ENCODE measurements around the gene ZNF860.
"Not testable (repeated sequence)": the region's sequence is repeated elsewhere in the genome, so short reads cannot be mapped to it uniquely, and the experiment has no call there.

The ZNF860 gene

GRCh38 chr3:31960793-31961431 is 20.6 kb upstream of the ZNF860 start:
- DNase-seq (ENCODE audit: low spot score): no peak

GRCh38 chr3:31962801-31963205 is 18.7 kb upstream of the ZNF860 start:
- no peak for DNase-seq (ENCODE audit: low spot score)

DNA sequence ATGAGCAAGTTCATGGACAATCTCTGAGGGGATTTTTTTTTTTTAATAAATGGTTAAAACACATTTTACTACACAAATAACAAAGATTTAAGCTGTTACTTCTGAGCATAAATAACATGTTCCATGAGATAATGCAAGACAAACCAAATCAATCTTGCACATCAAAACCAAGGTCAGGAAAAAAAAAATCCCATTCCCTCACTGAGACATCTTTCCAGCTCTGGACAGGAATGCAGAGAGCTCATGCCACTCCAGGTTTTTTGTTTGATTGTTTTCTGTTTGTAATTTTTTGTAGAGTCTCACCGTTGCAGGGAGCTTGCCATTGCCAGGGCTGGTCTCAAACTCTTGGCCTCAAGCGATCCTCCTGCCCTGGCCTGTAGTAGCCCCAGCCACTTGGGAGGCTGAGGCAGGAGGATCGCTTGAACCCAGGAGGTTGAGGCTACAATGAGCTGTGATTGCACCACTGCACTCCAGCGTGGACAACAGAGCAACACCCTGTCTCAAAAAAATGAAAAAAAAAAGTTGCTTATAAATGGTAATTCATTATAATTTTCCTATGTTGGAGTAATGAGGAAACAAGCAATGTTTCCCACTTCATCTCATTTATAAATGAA is 14.5 kb upstream of the ZNF860 start:
- DNase-seq (ENCODE audit: low spot score): no peak

DNA sequence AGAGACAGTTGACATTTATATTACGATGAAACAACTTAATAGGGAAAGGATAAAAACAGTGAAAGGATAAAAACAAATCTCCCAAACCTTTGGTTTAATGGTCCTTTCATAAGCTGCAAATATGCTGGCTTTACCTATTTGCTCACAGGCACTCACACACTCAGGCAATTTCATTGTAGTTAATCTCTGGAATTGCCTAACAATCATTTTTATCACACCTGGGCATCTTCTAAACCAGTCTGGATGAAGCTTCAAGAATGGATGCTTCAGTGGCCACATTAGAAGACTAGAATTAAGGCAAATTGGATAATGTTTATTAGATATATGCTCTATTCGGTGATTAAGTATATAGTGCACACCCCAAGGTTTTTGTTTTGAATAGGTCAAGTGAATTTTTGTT is 14.0 kb upstream of the ZNF860 start:
- DNase-seq (ENCODE audit: low spot score): no peak

GRCh38 chr3:31968369-31968926 is 13.1 kb upstream of the ZNF860 start:
- DNase-seq (ENCODE audit: low spot score): no peak

GRCh38 chr3:31968927-31969418 is 12.6 kb upstream of the ZNF860 start:
- DNase-seq (ENCODE audit: low spot score): no peak

DNA sequence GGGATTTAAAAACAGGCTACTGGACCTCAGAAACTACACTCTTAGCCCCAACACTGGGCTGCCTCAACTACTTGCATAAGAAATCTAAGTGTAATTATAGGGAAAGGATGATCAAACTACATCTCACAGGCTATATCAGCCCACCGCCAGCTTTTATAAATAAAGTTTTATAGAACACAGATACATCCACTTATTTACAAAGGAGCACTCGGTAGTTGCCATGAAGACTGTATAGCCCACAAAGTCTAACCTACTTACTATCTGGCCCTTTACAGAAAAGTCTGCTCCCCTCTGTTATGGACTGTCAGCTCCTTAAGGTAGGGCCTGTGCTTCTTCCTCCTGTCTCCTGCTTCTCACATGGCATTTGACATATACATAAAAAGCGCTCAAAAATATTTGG is 9.9 kb upstream of the ZNF860 start:
- no peak for DNase-seq (ENCODE audit: low spot score)

GRCh38 chr3:31973081-31973480 is 8.5 kb upstream of the ZNF860 start:
- no peak for DNase-seq (ENCODE audit: low spot score)

DNA sequence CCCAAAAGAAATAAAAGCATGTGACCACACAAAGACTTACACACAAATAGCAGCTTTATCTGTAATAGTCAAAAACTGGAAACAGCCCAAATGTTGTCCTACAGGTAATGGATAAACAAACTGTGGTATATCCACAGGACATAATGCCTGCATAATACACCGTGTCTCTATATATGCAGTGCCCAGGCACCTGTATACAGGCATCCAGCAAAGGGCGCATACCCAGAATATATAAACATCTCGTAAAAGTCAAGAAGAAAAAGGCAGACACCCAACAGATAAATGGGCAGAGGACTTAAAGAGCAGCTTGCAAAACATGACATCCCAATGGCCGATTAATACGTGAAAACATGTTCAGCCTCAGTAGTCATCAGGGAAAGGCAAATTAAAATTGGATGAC is 7.7 kb upstream of the ZNF860 start:
- no peak for DNase-seq (ENCODE audit: low spot score)

DNA sequence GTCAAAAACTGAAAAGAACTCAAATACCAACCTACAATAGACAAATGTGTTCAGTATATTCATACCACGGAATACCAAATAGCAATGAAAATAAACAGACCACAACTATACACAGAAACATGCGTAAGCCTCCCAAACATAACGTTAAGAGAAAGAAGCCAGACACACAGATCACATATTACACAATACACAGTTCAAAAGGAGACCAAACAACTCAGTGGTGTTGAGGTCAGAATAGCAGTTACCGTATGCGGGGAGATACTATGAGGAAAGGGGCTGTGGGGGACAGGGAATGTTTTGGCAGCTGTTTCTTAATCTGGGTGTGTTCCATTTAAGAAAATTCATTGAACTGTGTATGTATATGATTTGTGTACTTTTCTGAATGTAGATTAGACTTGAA is 7.1 kb upstream of the ZNF860 start:
- DNase-seq (ENCODE audit: low spot score): no peak

- no peak for DNase-seq (ENCODE audit: low spot score)
These were observed 6.6 kb upstream of the ZNF860 start for GRCh38 chr3:31974964-31975363.

- no peak for DNase-seq (ENCODE audit: low spot score)
These were observed 5.2 kb upstream of the ZNF860 start for GRCh38 chr3:31976302-31976701.

- no peak for DNase-seq (ENCODE audit: low spot score)
These were observed 3.8 kb upstream of the ZNF860 start for GRCh38 chr3:31977736-31978135.

GRCh38 chr3:31978553-31978952 is 3.0 kb upstream of the ZNF860 start:
- no peak for DNase-seq (ENCODE audit: low spot score)

DNA sequence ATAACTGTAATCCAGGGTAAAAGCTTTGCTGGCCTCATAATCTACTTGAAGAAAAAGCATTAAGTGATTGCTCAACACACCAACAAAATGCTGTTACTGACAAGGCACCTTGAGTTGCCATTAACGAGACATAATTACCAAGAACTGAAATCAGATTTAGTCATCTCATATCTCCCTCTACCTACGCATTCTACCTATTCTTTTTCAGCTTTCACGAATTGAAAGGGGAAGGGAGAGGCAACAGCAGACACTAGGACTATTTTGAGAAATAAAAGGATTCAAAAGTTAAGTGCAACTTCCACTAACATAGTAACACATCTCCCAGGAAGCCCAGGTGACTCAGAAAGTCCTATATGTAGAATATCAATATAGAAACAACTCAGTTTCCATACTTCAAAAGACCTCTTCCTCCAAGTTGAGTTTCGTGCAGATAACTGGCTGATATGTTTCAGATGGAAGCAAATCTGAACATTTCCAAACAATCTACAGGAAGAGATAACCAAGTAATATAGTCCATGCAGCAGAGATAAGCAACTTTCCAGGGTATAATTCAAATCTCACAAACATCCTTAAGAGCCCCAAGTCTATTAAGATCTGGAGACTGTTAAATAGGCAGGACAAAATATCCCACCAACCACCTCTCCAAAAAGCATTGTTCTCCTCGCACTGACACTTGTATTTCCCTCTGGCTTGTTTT is 2.4 kb upstream of the ZNF860 start:
- DNase-seq (ENCODE audit: low spot score): no peak

- DNase-seq (ENCODE audit: low spot score): peak; percentile 82
These were observed 882 bp upstream of the ZNF860 start for GRCh38 chr3:31980530-31981205.

- no peak for DNase-seq (ENCODE audit: low spot score)
These were observed 2.8 kb downstream of the ZNF860 start for GRCh38 chr3:31984321-31984720.

GRCh38 chr3:31985831-31986230 is 4.3 kb downstream of the ZNF860 start:
- no peak for DNase-seq (ENCODE audit: low spot score)

GRCh38 chr3:31988271-31988670 is 6.7 kb downstream of the ZNF860 start:
- DNase-seq (ENCODE audit: low spot score): no peak

DNA sequence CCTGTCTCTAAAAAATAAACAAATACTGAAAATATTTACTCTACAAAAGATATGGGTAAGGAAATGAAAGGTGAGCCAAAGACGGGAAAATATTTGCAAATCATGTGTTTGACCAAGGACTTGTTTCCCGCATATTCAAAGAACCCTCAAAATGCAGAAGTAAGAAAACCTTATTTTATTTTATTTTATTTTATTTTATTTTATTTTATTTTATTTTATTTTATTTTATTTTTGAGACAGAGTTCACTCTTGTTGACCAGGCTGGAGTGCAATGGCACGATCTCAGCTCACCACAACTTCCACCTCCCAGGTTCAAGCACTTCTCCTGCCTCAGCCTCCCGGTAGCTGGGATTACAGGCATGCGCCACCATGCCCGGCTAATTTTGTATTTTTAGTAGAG is 11.4 kb downstream of the ZNF860 start:
- not testable (repeated sequence) for DNase-seq (ENCODE audit: low spot score)

GRCh38 chr3:31993843-31994242 is 12.3 kb downstream of the ZNF860 start:
- no peak for DNase-seq (ENCODE audit: low spot score)

- not testable (repeated sequence) for DNase-seq (ENCODE audit: low spot score)
These were observed 13.5 kb downstream of the ZNF860 start for GRCh38 chr3:31995026-31995425.

All from ecto neural progenitor cell (in vitro differentiated cells).